GM18861 (cell line): Measurements from ENCODE around the gene CDHR3.

Source experiments
- ATAC-seq: cut with Tn5 transposase; IDR thresholded peaks from one replicate; pipeline ENCODE4 v1.9.1; 2021; ENCODE audit not compliant: unreplicated experiment

The CDHR3 gene

DNA sequence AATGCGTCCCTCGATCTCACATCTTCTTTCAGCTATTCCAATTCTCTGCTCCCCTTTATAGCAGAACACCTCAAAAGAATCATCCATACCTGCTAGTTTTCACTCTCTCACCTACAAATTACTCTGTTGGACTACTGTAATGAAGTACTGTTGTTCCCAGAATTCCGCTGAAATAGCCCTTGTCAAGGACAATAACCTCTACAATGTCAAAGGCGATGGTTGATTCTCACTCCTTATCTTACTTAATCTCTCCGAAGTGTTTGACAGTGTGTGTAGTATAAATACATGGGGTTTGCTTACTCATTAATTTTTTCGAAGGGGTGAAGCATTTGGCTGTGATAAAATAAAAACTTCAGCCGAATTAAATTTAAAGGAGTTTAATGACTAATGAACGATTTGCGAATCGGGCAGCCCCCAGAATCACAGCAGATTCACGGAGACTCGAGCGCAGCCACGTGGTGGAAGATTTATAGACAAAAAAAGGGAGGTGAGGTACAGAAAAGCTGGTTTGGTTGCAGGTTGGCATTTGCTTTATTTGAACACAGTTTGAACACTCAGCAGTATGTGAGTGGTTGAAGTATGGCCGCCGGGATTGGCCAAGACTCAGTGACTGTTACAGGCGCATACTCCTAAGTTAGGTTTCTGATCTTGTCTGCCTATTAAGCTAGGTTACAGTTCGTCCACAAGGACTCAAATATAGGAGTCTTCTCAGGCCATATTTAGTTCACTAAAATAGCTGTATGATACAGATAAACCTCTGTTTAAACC, 119.2 kb downstream of the CDHR3 start:
- no peak for ATAC-seq
